GM12878 (cell line): ENCODE data around the gene NCKAP5. TPM values are rescaled to one million over a fixed set of nuclear protein-coding genes. Genes with fewer than 3 reads are reported as not detected.
A peak's percentile ranks its signal among the peaks of the same experiment; 100 is the strongest.

Source experiments
- ATAC-seq: fragments of 200-7000 bp; cut with Tn5 transposase; 3 replicates; pipeline ENCODE4 v1.9.1; 2020; ENCODE audit warnings: mild to moderate bottlenecking, moderate library complexity
- BruUV-seq: library from RNA; stranded (reverse); fragments of 400-500 nt; replicated peaks from 2 replicates; lab custom pipeline; 2021; lab: Mats Ljungman, UMichigan
- CTCF ChIA-PET: fragments of 300-600 bp; sonication (Branson Sonifier 250); formaldehyde crosslinking; extraction: SDS; loops from one replicate; lab custom pipeline; 2021; ENCODE audit warnings: inconsistent platforms; lab: Yijun Ruan, JAX
- POLR2A ChIA-PET: fragments of 350-600 bp; formaldehyde crosslinking; extraction: SDS; loops from one replicate; lab custom pipeline; 2021; ENCODE audit warnings: inconsistent platforms; lab: Charles Lee
- RAD21 ChIA-PET: fragments of 300-600 bp; sonication (Branson Sonifier 250); formaldehyde crosslinking; loops from one replicate; lab custom pipeline; 2023; ENCODE audit warnings: antibody characterized with exemption; ENCODE audit not compliant: unreplicated experiment; lab: Charles Lee
- SMC1A ChIA-PET: fragments of 300-600 bp; sonication (Branson Sonifier 250); formaldehyde crosslinking; loops from one replicate; lab custom pipeline; 2023; ENCODE audit not compliant: unreplicated experiment, uncharacterized antibody; lab: Charles Lee
- DNase-seq: peaks from one replicate; pipeline ENCODE4 v3.0.0-alpha.2; 2011; ENCODE audit warnings: low read depth, low spot score
- FAIRE-seq: peaks from 3 replicates; lab custom pipeline; 2011; peaks lifted over from hg19 to GRCh38; lab: Jason Lieb, UNC
- H2AFZ ChIP-seq: 2 replicates; pipeline ENCODE4 v1.6.0; 2011; ENCODE audit warnings: low read depth, low read length, control low read depth; ENCODE audit not compliant: control insufficient read depth
- H3K27ac ChIP-seq: 2 replicates; pipeline ENCODE4 v1.5.1; 2011; ENCODE audit warnings: control low read depth; ENCODE audit not compliant: control insufficient read depth, insufficient read depth
- H3K27me3 ChIP-seq, 2 experiments: replicated peaks in 1 of 2; 2 replicates each; pipeline versions ENCODE4 v1.6.0 to v1.6.1; 2011; ENCODE audit warnings: low read length in 1 of 2; ENCODE audit not compliant: control insufficient read depth in 2 of 2, insufficient read depth in 2 of 2
- H3K36me3 ChIP-seq, 2 experiments: 2 replicates each; pipeline ENCODE4 v1.5.1; 2011; ENCODE audit warnings: low read length in 1 of 2; ENCODE audit not compliant: control insufficient read depth in 2 of 2, insufficient read depth in 2 of 2
- H3K4me1 ChIP-seq: 2 replicates; pipeline ENCODE4 v1.6.1; 2011; ENCODE audit warnings: mild to moderate bottlenecking, low read length, moderate library complexity, mixed read lengths; ENCODE audit not compliant: control insufficient read depth, insufficient read depth
- H3K4me2 ChIP-seq: 2 replicates; pipeline ENCODE4 v1.6.0; 2011; ENCODE audit warnings: control low read depth; ENCODE audit not compliant: control insufficient read depth, insufficient read depth
- H3K4me3 ChIP-seq: fragments of 200-600 bp; sonication (generic); 2 replicates; pipeline ENCODE4 v1.5.1; 2016
- H3K79me2 ChIP-seq: 2 replicates; pipeline ENCODE4 v1.6.0; 2011; ENCODE audit warnings: low read length; ENCODE audit not compliant: control insufficient read depth, insufficient read depth
- H3K9ac ChIP-seq: 2 replicates; pipeline ENCODE4 v1.8.0; 2011; ENCODE audit warnings: low read length, control low read depth, mixed read lengths; ENCODE audit not compliant: control insufficient read depth, insufficient read depth
- H3K9me3 ChIP-seq: replicated peaks from 3 replicates; pipeline ENCODE4 v1.5.1; 2011; ENCODE audit warnings: mild to moderate bottlenecking, low read length; ENCODE audit not compliant: control insufficient read depth, insufficient read depth
- H4K20me1 ChIP-seq: 2 replicates; pipeline ENCODE4 v1.6.0; 2011; ENCODE audit not compliant: control insufficient read depth, insufficient read depth
- BHLHE40 ChIP-seq, 2 experiments: fragments of 450-650 bp in 1 of 2; IDR thresholded peaks; 2 replicates each; pipeline ENCODE4 v1.6.1; 2011 to 2017; ENCODE audit warnings: low read depth in 2 of 2, borderline replicate concordance in 1 of 2, improper control_type of control experiment in 1 of 2, low read length in 1 of 2, mild to moderate bottlenecking in 1 of 2
- CEBPB ChIP-seq, 2 experiments: fragments of 150-350 bp in 1 of 2; IDR thresholded peaks; 2 replicates each; pipeline ENCODE4 v1.6.1; 2012 to 2014; ENCODE audit warnings: low read depth in 2 of 2, low read length in 2 of 2, borderline replicate concordance in 1 of 2, inconsistent platforms in 1 of 2
- NFXL1 ChIP-seq: fragments of 450-650 bp; IDR thresholded peaks from 2 replicates; pipeline ENCODE4 v1.6.1; 2017; ENCODE audit warnings: antibody characterized with exemption, mild to moderate bottlenecking, borderline replicate concordance
- ZBTB40 ChIP-seq: fragments of 450-650 bp; IDR thresholded peaks from 2 replicates; pipeline ENCODE4 v1.6.1; 2016; ENCODE audit warnings: mild to moderate bottlenecking, moderate library complexity, borderline replicate concordance
- ZNF24 ChIP-seq: fragments of 450-650 bp; IDR thresholded peaks from 2 replicates; pipeline ENCODE4 v1.6.1; 2017; ENCODE audit warnings: antibody characterized with exemption, mild to moderate bottlenecking
- WGBS: methylation state at CpG from one replicate; pipeline ENCODE4 v1.1.6; 2016; ENCODE audit warnings: low lambda C conversion rate; ENCODE audit not compliant: insufficient replicate concordance, insufficient coverage; ENCODE audit errors: missing lambda C conversion rate; 5-methylcytosine and 5-hydroxymethylcytosine counted together
- in situ Hi-C: fragments of 300-500 bp; cut with MboI; formaldehyde crosslinking; loops from 9 replicates; pipeline ENCODE4 v1.14.3; 2018; ENCODE audit warnings: mixed read lengths
- intact Hi-C: fragments of 100-400 bp; cut with micrococcal nuclease; formaldehyde crosslinking; loops from one replicate; pipeline ENCODE4 v1.14.2; 2022; ENCODE audit not compliant: unreplicated experiment
- polyA plus RNA-seq, 11 experiments: library from polyadenylated mRNA; depleted of rRNA in 4 of 11; unstranded in 6 of 11; stranded (reverse) in 5 of 11; fragments of >200 nt; fragmentation: Nextera tagmentation in 4 of 11; fragmentation: Illumina TruSeq in 1 of 11; extraction: Ambion mirVana in 4 of 11; extraction: Trizol in 1 of 11; gene quantifications; 1 replicate in 1 of 11; 2 replicates in 10 of 11; pipeline versions ENCODE4 v1.2.1 to v1.2.3, GENCODE V29; 2011 to 2016; ENCODE audit warnings: inconsistent platforms in 2 of 11, missing spikeins in 2 of 11, low read depth in 1 of 11
- total RNA-seq, 4 experiments: library from RNA; depleted of rRNA in 3 of 4; stranded (reverse); fragments of >200 nt in 3 of 4; fragmentation: Illumina TruSeq in 1 of 4; extraction: Trizol in 1 of 4; gene quantifications; 2 replicates each; pipeline versions ENCODE4 v1.2.1 to v1.2.3, GENCODE V29; 2013 to 2021

The NCKAP5 gene
- total and polyA plus RNA-seq, 10 of the 15 experiments (the other 5 are each of a cell fraction or from before 2014, with no cell fraction given), result 0.06 to 0.44 (median 0.16) TPM

DNA sequence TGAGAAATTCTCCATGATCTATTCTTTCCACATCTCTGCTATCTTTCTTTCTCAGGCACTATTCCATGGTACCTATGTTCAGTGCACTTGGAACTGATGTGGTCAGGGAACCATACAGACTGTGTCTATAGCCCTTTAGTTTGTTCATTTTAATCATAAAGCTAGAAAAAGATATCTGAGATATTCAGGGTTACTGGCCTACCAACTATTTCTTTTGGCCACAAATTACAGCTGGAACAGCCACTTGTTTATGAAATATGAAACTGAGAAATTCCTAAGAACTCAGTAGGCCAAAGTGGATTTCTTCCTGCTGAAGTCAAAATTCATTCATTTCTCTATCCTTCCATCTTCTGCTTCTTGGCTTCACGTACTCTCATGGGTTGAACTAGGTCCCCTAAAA is 875.4 kb downstream of the NCKAP5 start:
- POLR2A ChIA-PET, result interaction anchor here (0.5 kb wide), 1 partner anchor 1190 kb away, joined by 3 read pairs; no protein-coding TSS in a partner anchor
- no peak for ATAC-seq
- H3K4me3 ChIP-seq, result no peak overlapping the region
- in situ Hi-C loops (no loop called here), intact Hi-C loops (no loop called here)
- CTCF ChIA-PET, result no interaction called here
- H3K27ac ChIP-seq, result no peak overlapping the region
- no peak for FAIRE-seq
- RAD21 ChIA-PET, result no interaction called here
- no peak overlapping the region for H3K9ac ChIP-seq
- H3K4me1 ChIP-seq, result no peaks in the 10 kb centered on the region
- H4K20me1 ChIP-seq, result no peaks in the 10 kb centered on the region
- no peak for TF ChIP-seq CEBPB (IDR thresholded peaks at IDR 0.05; ENCODE audit: borderline replicate concordance in 1 of 2, low read depth in 2 of 2, low read length in 2 of 2)
- no peak for TF ChIP-seq ZNF24
- H3K36me3 ChIP-seq, result no peaks in the 10 kb centered on the region
- no peaks in the 10 kb centered on the region for H3K27me3 ChIP-seq
- 9% methylated on average over 1 of the region's 1 CpG for WGBS
- no peak for DNase-seq
- H3K9me3 ChIP-seq, result no peaks in the 10 kb centered on the region
- no TSS peak for BruUV-seq
- no peak overlapping the region for H2AFZ ChIP-seq
- H3K79me2 ChIP-seq, result no peaks in the 10 kb centered on the region
- no peak overlapping the region for H3K4me2 ChIP-seq
- SMC1A ChIA-PET, result no interaction called here

GRCh38 chr2:132691556-132691955 is 876.7 kb downstream of the NCKAP5 start:
- H3K9ac ChIP-seq, result no peak overlapping the region
- ChIA-PET CTCF (no interaction called here), RAD21 (no interaction called here), SMC1A (no interaction called here)
- no peaks in the 10 kb centered on the region for H3K4me1 ChIP-seq
- H3K4me3 ChIP-seq, result no peak overlapping the region
- H4K20me1 ChIP-seq, result no peaks in the 10 kb centered on the region
- no peaks in the 10 kb centered on the region for H3K27me3 ChIP-seq
- FAIRE-seq (no peak), DNase-seq (no peak), ATAC-seq (no peak)
- 47% methylated on average over 4 of the region's 4 CpGs for WGBS
- no peak overlapping the region for H3K27ac ChIP-seq
- no peaks in the 10 kb centered on the region for H3K9me3 ChIP-seq
- no peak overlapping the region for H2AFZ ChIP-seq
- in situ Hi-C loops (no loop called here), intact Hi-C loops (no loop called here)
- TF ChIP-seq ZBTB40, result no peak
- no peak for TF ChIP-seq NFXL1
- peak in 1 of 2 experiments; percentile 44; a peak in 1 of 4 replicates for TF ChIP-seq BHLHE40 (IDR thresholded peaks at IDR 0.05; ENCODE audit: borderline replicate concordance in 1 of 2, low read depth in 2 of 2, low read length in 1 of 2)
- TF ChIP-seq, all 136 proteins: peak for 1
- H3K36me3 ChIP-seq, result no peaks in the 10 kb centered on the region
- no peak overlapping the region for H3K4me2 ChIP-seq
- H3K79me2 ChIP-seq, result no peaks in the 10 kb centered on the region
- no TSS peak for BruUV-seq
- POLR2A ChIA-PET, result no interaction called here
